NK-92 treated with Interleukin-12 subunit alpha and Interleukin-12 subunit beta, amount 100 ng/mL, for 24 hours (cell line): ENCODE data around the gene DPP4.
A peak's percentile ranks its signal among the peaks of the same experiment; 100 is the strongest.

Source experiments
- DNase-seq: peaks from one replicate; lab custom pipeline; 2025; lab: John Stamatoyannopoulos, UW

DPP4 gene

DNA sequence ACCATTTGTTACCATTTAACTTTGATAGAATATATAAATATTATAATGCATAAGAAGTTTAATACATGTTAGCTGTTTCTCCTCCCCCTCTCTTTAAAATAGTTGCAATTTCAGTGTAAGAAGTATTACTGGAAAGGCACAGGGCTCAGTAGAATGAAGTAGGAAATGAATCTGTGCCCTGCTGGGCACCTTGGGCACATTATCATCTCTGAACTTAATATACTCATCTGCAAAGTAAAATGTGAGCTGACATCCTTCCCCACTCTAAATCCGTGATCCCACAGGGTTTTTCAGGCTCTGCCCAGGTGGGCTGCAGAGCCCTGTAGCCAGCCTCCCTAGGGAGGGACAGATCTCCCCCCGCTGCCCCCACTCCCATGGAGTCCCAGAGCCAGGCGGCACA is 56.8 kb downstream of the DPP4 start:
- no peak for DNase-seq

GRCh38 chr2:162016080-162016479 is 57.9 kb downstream of the DPP4 start:
- DNase-seq: no peak

GRCh38 chr2:162014751-162015150 is 59.3 kb downstream of the DPP4 start:
- DNase-seq: no peak

- no peak for DNase-seq
Measured at GRCh38 chr2:162013514-162014475, 60.2 kb downstream of the DPP4 start.

GRCh38 chr2:162012565-162013058 is 61.4 kb downstream of the DPP4 start:
- no peak for DNase-seq

- DNase-seq: no peak
Measured at GRCh38 chr2:162011706-162012564, 62.1 kb downstream of the DPP4 start.

DNA sequence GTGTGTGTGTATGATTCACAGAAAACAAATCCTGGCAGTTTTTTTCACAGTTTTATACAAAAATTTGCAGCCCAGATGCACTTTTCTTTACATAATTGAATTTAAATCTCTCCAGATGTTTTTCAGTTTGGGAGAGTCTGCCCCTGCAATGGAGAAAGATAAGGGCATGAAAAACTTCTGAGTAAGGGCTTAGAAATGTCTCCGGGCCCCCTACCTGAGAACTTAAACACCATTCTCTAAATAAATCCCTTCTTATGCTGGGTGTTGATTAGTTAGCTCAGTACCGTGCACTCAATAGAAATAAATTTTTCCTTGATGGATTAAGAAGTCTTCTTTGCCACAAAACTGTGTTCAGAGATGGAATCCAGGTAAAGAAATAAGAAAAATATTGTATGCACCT is 64.5 kb downstream of the DPP4 start:
- no peak for DNase-seq

GRCh38 chr2:162007447-162008040 is 66.5 kb downstream of the DPP4 start:
- no peak for DNase-seq

DNA sequence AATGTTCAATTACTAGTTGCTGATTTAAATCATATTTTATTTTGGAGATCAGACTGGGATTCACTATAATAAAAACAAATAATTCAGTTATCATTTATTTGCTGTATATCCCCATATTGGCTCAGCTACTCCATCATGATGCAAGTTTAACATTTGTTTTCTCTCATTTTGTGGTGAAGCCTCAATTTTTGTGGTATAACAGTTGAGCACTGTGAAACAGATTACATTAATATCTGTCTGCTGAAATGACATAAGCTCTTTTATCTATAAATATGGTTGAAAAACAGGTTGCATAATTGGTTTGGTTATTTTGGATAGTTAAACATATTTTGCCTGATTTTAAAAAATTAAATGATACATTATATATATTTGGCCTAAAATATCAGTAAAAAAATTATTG is 67.7 kb downstream of the DPP4 start:
- no peak for DNase-seq

DNA sequence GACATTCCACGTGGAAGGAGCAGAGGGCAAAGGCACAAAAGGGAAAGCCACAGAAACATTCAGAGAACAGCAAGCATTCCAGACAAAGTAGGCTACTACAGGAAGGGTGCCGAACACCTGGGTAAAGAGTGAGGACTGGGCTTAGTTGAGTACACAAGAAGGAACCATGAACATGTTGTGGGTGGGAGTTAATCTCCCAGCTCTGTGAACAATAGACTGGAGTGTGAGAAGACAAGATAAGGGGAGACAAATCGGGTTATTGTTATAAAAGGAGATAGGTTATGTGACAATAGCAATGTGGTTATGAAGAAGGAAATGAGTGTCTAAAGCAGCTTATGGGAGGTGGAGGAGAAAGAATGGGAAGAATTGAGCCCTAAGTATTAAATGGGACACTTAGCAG is 70.0 kb downstream of the DPP4 start:
- DNase-seq: no peak

GRCh38 chr2:162002623-162003235 is 71.3 kb downstream of the DPP4 start:
- no peak for DNase-seq

DNA sequence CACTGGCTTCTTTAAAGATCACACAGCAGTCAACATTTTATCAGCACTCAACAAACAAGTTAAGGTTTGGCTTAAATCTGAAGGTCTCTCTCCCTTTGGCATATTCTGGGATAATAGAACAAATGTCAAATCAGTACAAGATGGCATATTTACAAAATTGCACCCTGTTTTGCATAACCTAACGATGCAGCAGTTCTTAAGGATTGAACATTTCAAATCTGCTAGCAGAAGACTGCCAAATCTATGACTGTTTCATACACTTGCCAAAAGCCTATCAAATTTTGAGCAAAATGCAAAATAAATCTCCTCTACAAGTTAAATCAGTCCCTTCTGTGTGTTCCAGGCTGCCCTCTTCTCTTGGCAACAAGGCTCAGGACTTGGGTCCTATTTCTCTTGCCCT is 73.6 kb downstream of the DPP4 start:
- no peak for DNase-seq

- DNase-seq: no peak
Measured at GRCh38 chr2:161999321-161999720, 74.7 kb downstream of the DPP4 start.

DNA sequence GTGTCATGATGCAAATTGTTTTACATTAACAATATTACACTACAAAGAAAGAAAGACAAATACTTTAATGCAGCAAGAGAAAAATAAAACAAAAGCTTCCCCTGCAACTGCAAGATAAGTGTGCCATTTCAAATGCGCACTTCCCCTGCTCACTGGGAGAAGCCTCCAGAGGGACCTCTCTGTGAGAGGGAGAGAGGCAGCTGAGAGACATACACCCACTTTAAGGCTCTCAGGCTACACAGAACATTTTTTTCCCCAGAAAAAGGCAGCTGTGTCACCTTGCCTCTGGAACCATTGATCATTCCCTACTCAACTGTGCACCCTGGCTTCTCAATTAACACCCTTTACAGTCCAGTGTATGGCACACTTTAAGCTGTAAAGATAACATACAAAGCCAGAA is 75.2 kb downstream of the DPP4 start:
- DNase-seq: no peak

DNA sequence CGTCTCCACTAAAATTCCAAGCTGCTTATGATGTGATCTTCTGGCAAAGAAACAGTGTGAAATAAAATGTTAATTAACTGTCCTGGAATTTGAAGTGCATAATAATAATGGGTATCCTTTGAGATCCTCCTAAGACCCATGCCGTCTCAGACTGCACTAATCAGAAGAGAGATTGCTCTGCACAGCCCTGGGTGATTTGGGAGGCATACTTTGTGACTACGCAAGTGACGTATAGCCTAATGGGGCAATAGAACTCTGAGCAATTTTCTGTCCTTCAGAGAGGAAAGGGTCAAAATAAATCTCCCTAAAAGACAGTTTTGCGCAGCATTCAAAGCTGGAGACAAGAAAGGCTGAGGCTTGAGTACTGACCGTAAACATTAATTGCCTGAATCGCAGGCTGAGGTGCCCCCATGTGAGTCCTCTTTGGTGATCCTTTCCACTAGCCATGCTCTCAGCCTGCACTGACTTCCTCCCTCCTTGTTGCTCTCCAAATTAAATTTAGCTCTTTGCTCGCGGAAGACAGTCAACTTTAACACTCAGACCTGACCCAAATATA is 76.0 kb downstream of the DPP4 start:
- no peak for DNase-seq

DNA sequence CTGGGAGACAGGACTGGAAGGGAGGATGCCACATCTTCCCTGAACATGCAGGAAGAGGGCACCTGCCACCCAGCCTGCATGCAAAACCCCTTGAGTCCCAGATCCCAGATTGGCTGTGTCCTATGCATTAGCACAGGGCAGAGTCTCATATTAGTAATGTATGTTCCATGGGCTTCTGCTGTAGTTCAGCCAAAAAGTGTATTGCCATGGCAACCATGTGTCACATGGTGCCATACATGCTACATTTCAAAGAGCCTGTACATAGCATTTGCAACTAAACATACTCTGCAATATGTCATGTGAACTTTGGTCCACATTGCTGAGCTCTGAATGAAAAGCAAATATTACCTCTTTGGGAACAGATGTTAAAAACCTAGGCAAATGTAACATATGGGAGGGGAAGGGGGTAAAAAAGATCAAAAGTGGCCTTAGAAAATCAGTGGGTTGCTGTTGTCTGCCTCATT is 78.4 kb downstream of the DPP4 start:
- DNase-seq: no peak

DNA sequence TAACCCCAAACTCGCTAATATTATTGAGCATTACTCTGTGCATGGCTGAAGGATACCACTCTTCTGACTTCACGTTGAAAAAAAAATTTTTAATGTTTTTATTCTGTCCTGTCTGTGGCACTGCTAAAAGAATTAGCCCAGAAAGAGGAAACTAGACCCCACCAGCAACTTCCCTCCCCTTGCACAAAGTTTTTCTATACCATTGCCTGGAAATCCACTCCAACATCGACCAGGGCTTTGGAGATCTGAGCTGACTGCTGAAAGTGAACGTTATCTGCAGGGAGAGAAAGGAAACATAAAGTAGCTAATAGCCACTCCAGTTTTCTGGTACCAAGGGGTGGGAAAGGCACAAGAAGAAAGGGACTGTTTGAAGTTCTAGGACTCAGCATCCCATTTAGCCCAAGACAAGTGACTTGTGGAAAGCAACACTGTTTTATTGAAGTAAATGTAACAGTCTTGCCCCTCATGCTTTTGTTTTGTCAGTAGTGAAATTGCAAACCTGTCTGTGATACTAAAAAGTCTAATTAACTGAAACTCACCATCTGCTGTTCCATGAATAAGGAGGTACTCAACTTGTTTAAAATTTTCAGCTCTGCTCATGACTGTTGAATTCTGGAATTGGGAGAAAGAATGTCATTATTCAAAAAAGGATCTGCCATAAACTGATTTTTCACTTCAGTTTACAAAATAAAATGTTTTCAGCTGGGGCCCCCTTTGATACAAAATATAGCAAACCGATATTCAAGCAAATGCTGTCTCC is 79.1 kb downstream of the DPP4 start:
- no peak for DNase-seq

DNA sequence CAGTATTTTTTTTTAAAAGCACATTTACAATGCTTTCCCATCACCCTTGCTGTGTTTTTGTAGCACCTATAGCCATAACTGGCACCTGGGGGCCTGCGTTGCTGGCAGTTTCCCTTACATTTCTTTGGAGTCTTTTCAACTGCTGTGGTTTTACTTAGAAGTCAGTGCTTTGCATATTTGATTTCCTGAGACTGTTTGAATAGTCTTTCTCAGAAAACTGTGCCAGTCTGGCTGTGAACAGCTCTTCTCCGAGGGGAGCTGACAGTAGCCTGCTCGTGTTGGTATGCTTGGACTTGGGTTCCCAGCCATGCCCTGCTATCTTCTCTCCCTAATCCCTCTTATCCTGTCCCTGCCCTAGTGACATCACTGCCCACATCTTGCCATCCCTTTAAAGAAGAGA is 81.5 kb downstream of the DPP4 start:
- DNase-seq: peak; percentile 46

DNA sequence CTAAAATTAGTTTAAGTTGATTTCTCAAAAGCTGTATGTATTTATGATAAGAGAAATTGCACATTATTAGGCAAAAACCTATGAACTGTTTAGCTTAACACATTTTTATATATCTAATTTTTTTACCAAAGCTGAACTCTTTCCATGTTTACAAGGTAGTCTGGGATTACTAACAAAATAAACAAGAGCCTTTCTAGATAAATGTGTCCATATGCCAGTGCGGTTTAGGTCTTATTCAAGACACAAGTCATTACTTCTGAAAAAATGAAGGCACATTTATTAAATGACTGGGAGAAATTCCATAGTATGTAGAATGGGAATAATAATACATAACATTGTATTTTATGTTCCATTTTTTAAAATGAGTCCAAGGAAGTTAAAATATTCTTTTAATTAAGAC is 82.0 kb downstream of the DPP4 start:
- no peak for DNase-seq

GRCh38 chr2:161990741-161991140 is 83.3 kb downstream of the DPP4 start:
- DNase-seq: no peak

DNA sequence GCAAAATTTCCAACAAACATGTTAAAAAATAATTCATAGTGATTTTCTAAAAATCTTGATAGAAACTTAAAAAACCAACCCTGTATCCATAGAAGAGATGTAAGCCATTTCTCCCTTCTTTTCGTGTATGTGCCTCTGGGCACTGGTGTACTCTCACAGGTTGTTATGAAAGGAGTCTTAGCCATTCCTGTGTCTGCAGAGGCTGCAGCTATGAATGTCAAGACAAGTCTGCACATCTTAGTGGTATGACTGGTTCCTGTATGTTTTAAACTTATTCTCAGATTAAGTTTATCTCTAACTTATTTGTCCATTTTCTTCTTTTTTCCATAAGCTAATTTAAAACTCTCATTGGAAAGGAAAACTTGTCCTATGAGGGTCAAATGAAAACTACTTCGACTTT is 84.0 kb downstream of the DPP4 start:
- no peak for DNase-seq
